HepG2 (cell line): ENCODE measurements around the gene STAC. TPM values are rescaled to one million over a fixed set of nuclear protein-coding genes. Genes with fewer than 3 reads are reported as not detected.
A peak's percentile ranks its signal among the peaks of the same experiment; 100 is the strongest.

Source experiments
- CREB1 ChIP-seq, 2 experiments: fragments of 450-650 bp in 1 of 2; IDR thresholded peaks; 2 replicates each; pipeline ENCODE4 v1.6.1; 2016 to 2017; ENCODE audit warnings: control low read depth in 1 of 2, mild to moderate bottlenecking in 1 of 2, missing compliant biosample characterization in 1 of 2, missing genetic modification characterization in 1 of 2
- FOXA3 ChIP-seq: IDR thresholded peaks from 2 replicates; pipeline ENCODE4 v1.6.1; 2016; ENCODE audit warnings: missing genetic modification reagents, missing compliant biosample characterization
- NR2F1 ChIP-seq, 2 experiments: fragments of 450-650 bp in 1 of 2; formaldehyde crosslinking in 1 of 2; IDR thresholded peaks; 2 replicates each; pipeline versions ENCODE4 v1.5.0 to v1.6.1; 2016 to 2020; ENCODE audit warnings: mild to moderate bottlenecking in 1 of 2, missing compliant biosample characterization in 1 of 2, missing genetic modification reagents in 1 of 2, moderate library complexity in 1 of 2
- ZMAT5 ChIP-seq: sonication (generic); formaldehyde crosslinking; IDR thresholded peaks from 2 replicates; pipeline ENCODE4 v1.5.0; 2020; ENCODE audit warnings: mild to moderate bottlenecking, low read depth, missing genetic modification reagents, borderline replicate concordance
- ZNF281 ChIP-seq: sonication (generic); formaldehyde crosslinking; IDR thresholded peaks from 2 replicates; pipeline ENCODE4 v1.4.0; 2020; ENCODE audit warnings: missing genetic modification reagents, borderline replicate concordance
- ZNF577 ChIP-seq: sonication (generic); formaldehyde crosslinking; IDR thresholded peaks from 2 replicates; pipeline ENCODE4 v1.4.0; 2020; ENCODE audit warnings: mild to moderate bottlenecking, low read depth, missing genetic modification reagents, borderline replicate concordance
- polyA plus RNA-seq, 8 experiments: library from polyadenylated mRNA; depleted of rRNA in 3 of 8; stranded (reverse) in 7 of 8; unstranded in 1 of 8; fragments of >200 nt; fragmentation: Illumina TruSeq in 4 of 8; extraction: Trizol in 4 of 8; gene quantifications; 2 replicates each; pipeline versions ENCODE4 v1.2.1 to v1.2.3, GENCODE V29; 2011 to 2016; ENCODE audit warnings: low read depth in 4 of 8, missing spikeins in 1 of 8, mixed read lengths in 1 of 8; ENCODE audit not compliant: insufficient read depth in 1 of 8
- total RNA-seq, 5 experiments: library from RNA; depleted of rRNA; stranded (reverse); fragments of >200 nt; fragmentation: Illumina TruSeq; extraction: Trizol; gene quantifications; 2 replicates each; pipeline ENCODE4 v1.2.3, GENCODE V29; 2016; ENCODE audit warnings: low read depth in 1 of 5
- TF ChIP-seq, protein P1 (sequence below): sonication (generic); formaldehyde crosslinking; IDR thresholded peaks from 2 replicates; pipeline ENCODE4 v1.4.0; 2020; ENCODE audit warnings: missing genetic modification reagents
- TF ChIP-seq, protein P2 (sequence below): sonication (generic); formaldehyde crosslinking; IDR thresholded peaks from 2 replicates; pipeline ENCODE4 v1.4.0; 2020; ENCODE audit warnings: missing genetic modification reagents

STAC gene
- total and polyA plus RNA-seq, 2 of the 13 experiments (the other 11 are each of a cell fraction or from before 2014, with no cell fraction given) = not detected

DNA sequence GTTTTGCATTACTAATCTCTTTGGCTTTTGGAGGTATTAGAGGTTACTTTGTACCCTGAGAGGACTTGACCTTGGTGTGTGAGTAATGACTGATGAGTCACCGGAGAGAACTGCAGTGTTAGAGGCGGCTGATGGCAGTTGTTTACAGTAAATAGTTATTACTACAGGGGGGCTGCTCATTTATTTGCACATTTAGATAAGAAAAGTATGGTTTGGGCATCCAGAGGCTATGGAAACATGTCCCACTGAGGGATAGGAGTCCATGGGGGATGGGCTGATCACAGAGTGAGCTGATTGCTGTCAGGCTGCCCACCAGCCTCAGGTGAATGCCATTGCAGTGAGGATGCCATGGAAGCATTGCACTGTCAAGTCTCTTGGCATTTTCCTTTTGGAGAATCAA is 17.3 kb upstream of the STAC start (continued):
- 0 out of 2 replicates have a peak, but pooled peaks have one; percentile 26 for TF ChIP-seq FOXA3 (CRISPR knock-in tag)
- TF ChIP-seq, protein P1, sequence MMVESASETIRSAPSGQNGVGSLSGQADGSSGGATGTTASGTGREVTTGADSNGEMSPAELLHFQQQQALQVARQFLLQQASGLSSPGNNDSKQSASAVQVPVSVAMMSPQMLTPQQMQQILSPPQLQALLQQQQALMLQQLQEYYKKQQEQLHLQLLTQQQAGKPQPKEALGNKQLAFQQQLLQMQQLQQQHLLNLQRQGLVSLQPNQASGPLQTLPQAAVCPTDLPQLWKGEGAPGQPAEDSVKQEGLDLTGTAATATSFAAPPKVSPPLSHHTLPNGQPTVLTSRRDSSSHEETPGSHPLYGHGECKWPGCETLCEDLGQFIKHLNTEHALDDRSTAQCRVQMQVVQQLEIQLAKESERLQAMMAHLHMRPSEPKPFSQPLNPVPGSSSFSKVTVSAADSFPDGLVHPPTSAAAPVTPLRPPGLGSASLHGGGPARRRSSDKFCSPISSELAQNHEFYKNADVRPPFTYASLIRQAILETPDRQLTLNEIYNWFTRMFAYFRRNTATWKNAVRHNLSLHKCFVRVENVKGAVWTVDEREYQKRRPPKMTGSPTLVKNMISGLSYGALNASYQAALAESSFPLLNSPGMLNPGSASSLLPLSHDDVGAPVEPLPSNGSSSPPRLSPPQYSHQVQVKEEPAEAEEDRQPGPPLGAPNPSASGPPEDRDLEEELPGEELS (CRISPR knock-in tag) = peak; percentile 62
- TF ChIP-seq, protein P2, sequence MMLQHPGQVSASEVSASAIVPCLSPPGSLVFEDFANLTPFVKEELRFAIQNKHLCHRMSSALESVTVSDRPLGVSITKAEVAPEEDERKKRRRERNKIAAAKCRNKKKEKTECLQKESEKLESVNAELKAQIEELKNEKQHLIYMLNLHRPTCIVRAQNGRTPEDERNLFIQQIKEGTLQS = peak; percentile 67
- TF ChIP-seq NR2F1 (CRISPR knock-in tag; IDR thresholded peaks at IDR 0.05) = 0 out of 4 replicates have a peak, but pooled peaks of 1 of the 2 experiments have one; percentile 47
- TF ChIP-seq ZNF577 (CRISPR knock-in tag) = no peak
- no peak for TF ChIP-seq ZMAT5 (CRISPR knock-in tag)
- peak; percentile 26; the same call in 1 of the 2 replicates for TF ChIP-seq CREB1 (IDR thresholded peaks at IDR 0.05)
- no peak for TF ChIP-seq CREB1 (CRISPR knock-in tag; IDR thresholded peaks at IDR 0.05)
- TF ChIP-seq ZNF281 = peak; percentile 27; the same call in 1 of the 2 replicates
